OCI-LY7 (cell line): ENCODE results near the gene IGLL5.

Experiments used
- CTCF ChIP-seq: fragments of 200-600 bp; sonication (generic); conservative IDR thresholded peaks from 2 replicates; pipeline ENCODE4 v1.5.1; 2014; ENCODE audit warnings: mild to moderate bottlenecking, antibody characterized with exemption, low read length, moderate library complexity, mixed read lengths
- EZH2phosphoT487 ChIP-seq: fragments of 200-600 bp; sonication (generic); IDR thresholded peaks from 2 replicates; pipeline ENCODE4 v1.6.1; 2018; ENCODE audit warnings: low read depth, borderline replicate concordance, mild to moderate bottlenecking, mixed run types, antibody characterized with exemption, low read length, moderate library complexity, mixed read lengths

GRCh38 chr22:22880645-22881044 is 7.0 kb upstream of the IGLL5 start:
- no peak for TF ChIP-seq CTCF
- TF ChIP-seq EZH2phosphoT487, result no peak
